SU-DHL-6 (cell line): Measurements from ENCODE around the gene SZRD1.
"Not testable (repeated sequence)": the region's sequence is repeated elsewhere in the genome, so short reads cannot be mapped to it uniquely, and the experiment has no call there.

Experiments
- H2AFZ ChIP-seq: fragments of 200-600 bp; sonication (generic); 2 replicates; pipeline ENCODE4 v1.6.1; 2014; ENCODE audit warnings: low read depth, mild to moderate bottlenecking, moderate library complexity, mixed read lengths, antibody characterized with exemption, low read length; ENCODE audit not compliant: severe bottlenecking
- H3F3A ChIP-seq: fragments of 200-600 bp; shearing (Covaris generic); 2 replicates; pipeline ENCODE4 v1.6.0; 2016; ENCODE audit warnings: antibody characterized with exemption, mild to moderate bottlenecking; ENCODE audit not compliant: insufficient read depth
- H3K27ac ChIP-seq: fragments of 200-600 bp; sonication (generic); 2 replicates; pipeline ENCODE4 v1.5.1; 2016; ENCODE audit warnings: low read depth, mild to moderate bottlenecking, low read length, moderate library complexity, mixed read lengths
- H3K27me3 ChIP-seq: fragments of 200-600 bp; sonication (generic), shearing (Covaris generic); 2 replicates; pipeline ENCODE4 v1.6.0; 2014; ENCODE audit warnings: mild to moderate bottlenecking, low read length
- H3K36me3 ChIP-seq: fragments of 200-600 bp; sonication (generic); 2 replicates; pipeline ENCODE4 v1.6.1; 2014; ENCODE audit warnings: mild to moderate bottlenecking, low read length, mixed read lengths
- H3K4me2 ChIP-seq: fragments of 300-600, 200-600 bp; shearing (Covaris generic), sonication (generic); 2 replicates; pipeline ENCODE4 v1.6.0; 2014; ENCODE audit warnings: low read length, low read depth, mild to moderate bottlenecking; ENCODE audit not compliant: poor library complexity, severe bottlenecking
- H3K4me3 ChIP-seq: fragments of 200-600 bp; sonication (generic); 2 replicates; pipeline ENCODE4 v1.5.1; 2014; ENCODE audit warnings: antibody characterized with exemption, low read length, mild to moderate bottlenecking, mixed read lengths; ENCODE audit not compliant: insufficient read depth, poor library complexity, severe bottlenecking
- H3K79me2 ChIP-seq: fragments of 200-600 bp; sonication (generic); 2 replicates; pipeline ENCODE4 v1.6.1; 2014; ENCODE audit warnings: mild to moderate bottlenecking, low read length, moderate library complexity; ENCODE audit not compliant: insufficient read depth
- H3K9ac ChIP-seq: fragments of 200-600 bp; sonication (generic); 2 replicates; pipeline ENCODE4 v1.7.0; 2014; ENCODE audit warnings: mild to moderate bottlenecking, low read length
- H3K9me2 ChIP-seq: fragments of 200-600 bp; sonication (generic); replicated peaks from 2 replicates; pipeline ENCODE4 v1.6.1; 2014; ENCODE audit warnings: low read length; ENCODE audit not compliant: insufficient read depth
- H3K9me3 ChIP-seq: fragments of 200-600 bp; sonication (generic); 2 replicates; pipeline ENCODE4 v1.6.1; 2014; ENCODE audit warnings: low read length, mixed read lengths; ENCODE audit not compliant: insufficient read depth
- H4K20me1 ChIP-seq: fragments of 200-600 bp; sonication (generic); 2 replicates; pipeline ENCODE4 v1.6.1; 2014; ENCODE audit warnings: low read depth, mild to moderate bottlenecking, antibody characterized with exemption, low read length, moderate library complexity, mixed read lengths
- EZH2phosphoT487 ChIP-seq: fragments of 200-600 bp; sonication (generic), shearing (Covaris generic); conservative IDR thresholded peaks from 2 replicates; pipeline ENCODE4 v1.6.1; 2018; ENCODE audit warnings: mild to moderate bottlenecking, antibody characterized with exemption, low read length, moderate library complexity, mixed read lengths
- TF ChIP-seq, protein P1 (sequence below): fragments of 200-600 bp; sonication (generic); IDR thresholded peaks from one replicate; pipeline ENCODE4 v1.5.1; 2017; ENCODE audit warnings: antibody characterized with exemption, mild to moderate bottlenecking, low read length, moderate library complexity; ENCODE audit not compliant: insufficient read depth, poor library complexity, severe bottlenecking

The SZRD1 gene

DNA sequence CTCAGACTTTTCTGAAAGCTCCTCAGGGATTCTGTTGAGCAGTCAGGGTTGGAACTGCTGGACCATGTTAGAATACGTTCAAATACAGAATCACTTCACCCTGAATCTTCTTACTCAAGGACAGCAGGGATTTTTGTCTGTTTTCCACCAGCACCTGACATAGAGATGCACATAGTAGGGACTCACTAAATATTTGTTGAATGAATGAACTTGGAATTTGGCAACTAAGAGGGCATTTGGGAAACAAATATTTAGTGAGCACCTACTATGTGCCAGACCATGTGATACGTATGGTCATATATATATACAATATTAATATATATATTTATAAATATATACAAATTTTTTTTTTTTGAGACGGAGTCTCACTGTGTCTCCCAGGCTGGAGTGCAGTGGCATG is 10.2 kb upstream of the SZRD1 start:
- no peaks in the 10 kb centered on the region for H4K20me1 ChIP-seq
- H3K9me3 ChIP-seq, result no peaks in the 10 kb centered on the region
- H3K27me3 ChIP-seq, result no peaks in the 10 kb centered on the region
- TF ChIP-seq, protein P1, sequence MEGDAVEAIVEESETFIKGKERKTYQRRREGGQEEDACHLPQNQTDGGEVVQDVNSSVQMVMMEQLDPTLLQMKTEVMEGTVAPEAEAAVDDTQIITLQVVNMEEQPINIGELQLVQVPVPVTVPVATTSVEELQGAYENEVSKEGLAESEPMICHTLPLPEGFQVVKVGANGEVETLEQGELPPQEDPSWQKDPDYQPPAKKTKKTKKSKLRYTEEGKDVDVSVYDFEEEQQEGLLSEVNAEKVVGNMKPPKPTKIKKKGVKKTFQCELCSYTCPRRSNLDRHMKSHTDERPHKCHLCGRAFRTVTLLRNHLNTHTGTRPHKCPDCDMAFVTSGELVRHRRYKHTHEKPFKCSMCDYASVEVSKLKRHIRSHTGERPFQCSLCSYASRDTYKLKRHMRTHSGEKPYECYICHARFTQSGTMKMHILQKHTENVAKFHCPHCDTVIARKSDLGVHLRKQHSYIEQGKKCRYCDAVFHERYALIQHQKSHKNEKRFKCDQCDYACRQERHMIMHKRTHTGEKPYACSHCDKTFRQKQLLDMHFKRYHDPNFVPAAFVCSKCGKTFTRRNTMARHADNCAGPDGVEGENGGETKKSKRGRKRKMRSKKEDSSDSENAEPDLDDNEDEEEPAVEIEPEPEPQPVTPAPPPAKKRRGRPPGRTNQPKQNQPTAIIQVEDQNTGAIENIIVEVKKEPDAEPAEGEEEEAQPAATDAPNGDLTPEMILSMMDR, result no peak
- no peak for TF ChIP-seq EZH2phosphoT487
- no peak overlapping the region for H3K4me2 ChIP-seq
- H3K9ac ChIP-seq, result no peak overlapping the region
- no peaks in the 10 kb centered on the region; the same call in 1 of the 2 replicates for H3F3A ChIP-seq
- H2AFZ ChIP-seq, result no peak overlapping the region
- no peaks in the 10 kb centered on the region for H3K9me2 ChIP-seq
- peaks cover 2% of the 10 kb centered on the region; the same call in 1 of the 2 replicates for H3K79me2 ChIP-seq
- no peak overlapping the region for H3K4me3 ChIP-seq
- H3K36me3 ChIP-seq, result no peaks in the 10 kb centered on the region
- no peak overlapping the region for H3K27ac ChIP-seq

DNA sequence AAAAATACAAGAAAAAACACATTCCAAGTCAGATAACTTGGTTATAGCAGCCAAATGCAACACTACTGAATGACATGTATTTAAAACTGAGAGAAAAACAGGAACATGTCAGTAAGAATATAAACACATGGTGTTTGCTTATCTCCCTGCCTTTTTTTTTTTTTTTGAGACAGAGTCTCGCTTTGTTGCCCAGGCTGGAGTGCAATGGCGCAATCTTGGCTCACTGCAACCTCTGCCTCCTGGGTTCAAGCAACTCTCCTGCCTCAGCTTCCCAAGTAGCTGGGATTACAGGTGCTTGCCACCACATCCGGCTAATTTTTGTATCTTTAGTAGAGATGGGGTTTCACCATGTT is 1.9 kb upstream of the SZRD1 start:
- H3K79me2 ChIP-seq, result peaks cover 28% of the 10 kb centered on the region
- not testable (repeated sequence) for H3K9ac ChIP-seq, H3K9me3 ChIP-seq

DNA sequence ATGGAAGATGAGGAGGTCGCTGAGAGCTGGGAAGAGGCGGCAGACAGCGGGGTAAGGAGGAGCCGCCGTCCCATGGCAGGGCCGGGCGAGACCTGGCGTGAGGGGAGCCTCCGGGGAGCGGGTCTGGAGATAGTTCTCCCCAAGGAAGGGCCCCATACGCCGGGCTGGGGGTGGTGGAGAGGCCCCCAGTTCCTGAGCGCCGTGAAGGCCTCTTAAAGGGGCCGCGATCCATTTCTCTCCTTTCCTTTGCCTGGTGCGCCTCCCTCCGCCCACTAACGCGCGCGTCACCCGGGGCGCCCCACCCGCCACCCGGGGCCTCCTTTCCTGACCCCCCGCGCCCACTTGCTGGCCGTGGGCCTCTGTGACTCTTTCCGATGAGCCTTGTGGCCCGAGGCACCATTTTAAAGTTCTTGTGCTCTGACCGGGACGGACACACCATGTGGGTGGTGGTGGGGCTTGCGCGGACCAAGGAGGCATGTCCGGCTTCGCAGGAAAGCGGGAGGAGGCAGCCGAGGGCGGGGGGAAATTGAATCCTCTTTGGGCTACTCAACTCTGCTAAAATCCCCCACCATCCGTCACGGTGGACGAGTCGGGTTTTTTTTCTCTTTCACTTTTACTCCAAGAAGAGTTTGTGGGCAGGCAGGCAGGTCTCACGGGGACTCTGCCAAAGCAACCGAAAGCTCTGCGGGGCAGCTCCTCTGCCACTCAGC is 371 bp downstream of the SZRD1 start:
- Histone ChIP-seq H3K9ac (peak overlapping the region; percentile 95), H3K4me2 (peak overlapping the region; percentile 87), H3K27ac (peak overlapping the region; percentile 73), H3K9me3 (no peaks in the 10 kb centered on the region), H4K20me1 (peaks cover 20% of the 10 kb centered on the region; the same call in 1 of the 2 replicates), H3K4me3 (peak overlapping the region; percentile 89), H3K36me3 (no peaks in the 10 kb centered on the region), H3K79me2 (peaks cover 51% of the 10 kb centered on the region), H3F3A (no peaks in the 10 kb centered on the region), H3K9me2 (no peaks in the 10 kb centered on the region), H3K27me3 (no peaks in the 10 kb centered on the region), H2AFZ (peak overlapping the region; percentile 77)
- TF ChIP-seq, protein P1, result no peak
- TF ChIP-seq EZH2phosphoT487, result no peak

More for the DNA sequence above, 1.9 kb upstream of the SZRD1 start:
- not testable (repeated sequence) for H3K4me3 ChIP-seq, H3K36me3 ChIP-seq, H3K4me2 ChIP-seq, H3F3A ChIP-seq, H3K9me2 ChIP-seq, H2AFZ ChIP-seq, H3K27me3 ChIP-seq, H3K27ac ChIP-seq
- peaks cover 14% of the 10 kb centered on the region; the same call in 1 of the 2 replicates for H4K20me1 ChIP-seq
